NCI-H748 (cell line): Measurements from ENCODE around the gene HMGA1.
A peak's percentile ranks its signal among the peaks of the same experiment; 100 is the strongest.
"Not testable (repeated sequence)": the region's sequence is repeated elsewhere in the genome, so short reads cannot be mapped to it uniquely, and the experiment has no call there.

Source experiments
- DNase-seq: peaks from one replicate; lab custom pipeline; 2025; ENCODE audit not compliant: unreplicated experiment; lab: John Stamatoyannopoulos, UW

The HMGA1 gene

DNA sequence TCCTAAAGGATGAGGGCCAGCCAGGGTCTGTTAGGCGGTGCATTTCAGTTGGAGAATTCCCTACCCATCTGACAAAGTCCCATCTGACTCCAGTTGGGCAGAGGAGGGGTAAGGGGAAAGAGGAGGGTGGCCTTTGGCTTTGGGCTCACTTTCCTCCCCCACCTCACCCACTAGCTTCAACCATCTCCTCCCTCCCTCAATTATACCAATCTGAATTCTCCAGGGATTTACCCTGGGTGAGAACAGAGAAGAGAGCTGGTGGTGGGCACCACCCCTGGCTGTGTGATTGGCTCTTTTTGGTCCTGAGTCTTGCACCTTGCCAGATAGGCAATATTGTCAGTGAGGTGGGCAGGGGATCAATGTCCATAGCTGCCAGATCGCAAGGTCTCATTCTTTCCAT lies 3.2 kb downstream of the HMGA1 start:
- DNase-seq = no peak

DNA sequence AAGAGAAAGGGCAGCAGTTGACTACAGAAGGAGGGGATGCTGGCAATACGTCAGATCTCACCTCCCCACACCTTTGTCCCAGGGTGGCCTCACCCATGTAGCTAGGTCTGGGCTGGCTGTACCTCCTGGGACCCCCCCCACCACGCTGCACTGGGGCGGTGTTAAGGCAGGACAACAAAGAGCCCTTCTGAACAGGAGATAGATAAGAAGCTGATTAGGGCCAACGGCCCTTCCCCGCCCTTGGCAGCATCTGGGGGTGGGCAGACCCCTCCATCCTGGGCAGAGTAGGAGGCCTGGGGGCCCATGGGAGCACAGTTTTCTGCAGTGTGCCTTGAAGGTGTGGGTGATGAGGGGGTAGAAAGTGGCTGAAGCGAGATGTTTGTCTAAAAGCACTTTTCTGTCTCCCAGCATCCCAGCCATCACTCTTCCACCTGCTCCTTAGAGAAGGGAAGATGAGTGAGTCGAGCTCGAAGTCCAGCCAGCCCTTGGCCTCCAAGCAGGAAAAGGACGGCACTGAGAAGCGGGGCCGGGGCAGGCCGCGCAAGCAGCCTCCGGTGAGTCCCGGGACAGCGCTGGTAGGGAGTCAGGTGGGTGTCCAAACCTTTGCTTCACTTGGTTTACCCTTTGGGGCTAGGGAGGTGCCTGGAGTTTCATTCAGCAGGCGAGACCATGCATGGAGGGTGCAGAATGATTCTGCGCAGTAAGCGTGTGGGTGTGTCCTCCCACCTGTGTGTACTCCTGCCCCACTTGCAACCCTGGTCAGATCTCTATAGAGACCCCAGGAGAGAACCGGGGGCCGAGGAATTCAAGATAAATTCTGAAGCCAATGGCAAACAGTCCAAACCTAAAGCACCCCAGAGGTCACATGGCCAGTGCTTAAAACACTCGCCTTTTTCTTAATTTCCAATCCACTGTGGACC lies 3.9 kb downstream of the HMGA1 start:
- no peak for DNase-seq

DNA sequence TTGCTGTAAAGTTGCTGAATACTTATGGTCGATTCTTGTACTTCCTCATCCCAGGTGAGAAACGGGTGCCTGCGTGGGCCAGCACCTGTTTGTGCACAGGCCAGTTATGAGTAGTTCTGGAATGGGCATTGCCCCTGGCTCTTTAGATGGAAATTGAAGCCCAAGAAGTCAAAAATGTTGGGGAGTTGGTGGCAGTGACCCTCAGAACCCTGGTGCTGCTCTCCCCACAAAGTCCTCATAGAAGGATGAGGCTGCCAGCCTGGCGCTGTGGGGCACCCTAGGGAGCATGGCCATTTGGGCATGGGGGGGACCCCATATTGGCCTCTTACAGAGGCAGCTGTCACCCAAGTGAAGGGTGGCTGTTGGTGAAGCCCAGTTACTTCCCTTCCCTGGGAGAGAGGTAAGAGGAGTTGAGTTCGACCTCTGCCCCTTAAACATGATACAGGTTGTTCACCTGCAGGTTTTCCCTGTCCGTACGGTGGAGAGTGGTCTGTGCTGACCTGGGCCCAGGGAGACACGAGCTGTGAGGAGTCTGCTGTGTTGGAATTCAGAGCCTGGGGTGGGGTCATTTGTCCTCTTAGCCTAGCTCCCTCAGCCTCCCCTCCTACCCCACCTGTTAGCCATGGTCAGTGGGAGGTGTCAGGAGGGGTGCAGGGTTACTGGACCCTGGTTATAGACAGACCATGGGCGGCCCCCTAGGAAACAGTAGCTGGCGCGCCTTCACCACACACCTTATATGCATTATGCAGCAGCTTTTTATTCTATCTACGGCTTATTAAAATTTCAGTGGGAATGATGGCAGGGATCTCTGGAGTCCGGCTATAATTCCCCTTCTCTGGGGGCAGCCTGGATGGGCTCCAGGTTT lies 4.9 kb downstream of the HMGA1 start:
- DNase-seq = no peak

DNA sequence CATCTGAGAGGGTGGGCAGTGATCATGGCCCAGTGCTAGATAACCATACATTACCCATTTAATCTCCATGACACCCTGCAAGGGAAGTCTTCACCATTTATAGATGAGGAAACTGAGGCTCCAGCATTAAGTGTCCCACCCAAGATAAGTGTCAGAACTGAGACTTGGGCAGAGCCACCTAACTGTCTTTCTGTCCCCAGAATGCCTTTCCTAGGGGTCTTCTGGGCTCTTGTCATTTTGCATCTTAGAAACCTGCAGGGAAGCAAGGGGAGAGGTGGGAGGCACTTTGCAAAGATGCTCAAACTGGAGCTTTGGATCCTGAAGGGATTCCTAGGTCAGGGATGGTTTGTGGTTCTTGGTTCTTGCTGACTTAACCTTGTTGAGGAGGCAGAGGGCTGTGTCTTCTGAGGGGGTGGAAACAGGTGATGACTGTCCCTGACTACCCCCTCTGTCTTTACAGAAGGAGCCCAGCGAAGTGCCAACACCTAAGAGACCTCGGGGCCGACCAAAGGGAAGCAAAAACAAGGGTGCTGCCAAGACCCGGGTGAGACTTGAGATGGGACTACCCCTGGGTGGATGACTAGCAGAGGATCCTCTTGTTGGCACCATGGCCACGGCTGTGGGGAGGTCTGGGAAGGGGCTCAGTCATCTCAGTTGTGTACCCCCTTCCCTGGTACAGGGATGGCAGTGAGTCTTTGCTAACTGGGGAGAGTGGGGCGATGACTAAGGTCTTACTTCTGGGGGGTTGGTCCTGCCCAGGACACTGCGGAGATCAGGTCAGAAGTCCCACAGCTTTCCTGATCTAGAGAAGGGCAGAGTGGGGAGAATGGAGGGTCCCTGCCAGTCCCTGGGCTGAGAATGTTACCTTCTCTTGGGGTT lies 5.8 kb downstream of the HMGA1 start:
- no peak for DNase-seq

DNA sequence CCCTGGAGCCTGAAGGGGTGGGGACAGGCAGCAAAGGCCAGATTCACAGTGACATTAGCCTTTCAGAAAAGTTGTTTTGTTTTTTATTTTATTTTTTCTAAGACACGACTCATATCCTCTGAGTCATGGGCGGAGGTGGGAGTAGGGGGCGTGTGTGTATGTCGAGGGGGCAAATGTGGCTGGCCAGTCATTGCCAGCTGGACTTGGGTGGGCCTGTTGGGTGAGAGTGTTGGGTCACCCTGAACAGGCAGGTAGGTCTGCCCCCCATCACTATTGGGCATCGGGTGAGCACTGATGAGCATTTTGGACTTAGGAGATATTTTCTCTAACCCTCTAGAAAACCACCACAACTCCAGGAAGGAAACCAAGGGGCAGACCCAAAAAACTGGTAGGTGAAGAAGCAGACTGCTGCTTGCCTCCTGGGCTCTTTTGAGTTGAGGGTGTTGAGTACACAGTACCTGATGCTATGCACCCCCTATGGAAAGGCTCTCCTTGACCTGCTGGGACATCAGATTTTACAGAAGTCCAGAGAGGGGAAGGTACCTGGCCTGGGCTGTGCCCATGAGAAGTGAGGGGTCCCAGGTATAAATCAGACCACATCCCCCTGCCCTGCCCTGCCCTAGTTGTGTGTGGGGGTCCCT lies 6.6 kb downstream of the HMGA1 start:
- no peak for DNase-seq

DNA sequence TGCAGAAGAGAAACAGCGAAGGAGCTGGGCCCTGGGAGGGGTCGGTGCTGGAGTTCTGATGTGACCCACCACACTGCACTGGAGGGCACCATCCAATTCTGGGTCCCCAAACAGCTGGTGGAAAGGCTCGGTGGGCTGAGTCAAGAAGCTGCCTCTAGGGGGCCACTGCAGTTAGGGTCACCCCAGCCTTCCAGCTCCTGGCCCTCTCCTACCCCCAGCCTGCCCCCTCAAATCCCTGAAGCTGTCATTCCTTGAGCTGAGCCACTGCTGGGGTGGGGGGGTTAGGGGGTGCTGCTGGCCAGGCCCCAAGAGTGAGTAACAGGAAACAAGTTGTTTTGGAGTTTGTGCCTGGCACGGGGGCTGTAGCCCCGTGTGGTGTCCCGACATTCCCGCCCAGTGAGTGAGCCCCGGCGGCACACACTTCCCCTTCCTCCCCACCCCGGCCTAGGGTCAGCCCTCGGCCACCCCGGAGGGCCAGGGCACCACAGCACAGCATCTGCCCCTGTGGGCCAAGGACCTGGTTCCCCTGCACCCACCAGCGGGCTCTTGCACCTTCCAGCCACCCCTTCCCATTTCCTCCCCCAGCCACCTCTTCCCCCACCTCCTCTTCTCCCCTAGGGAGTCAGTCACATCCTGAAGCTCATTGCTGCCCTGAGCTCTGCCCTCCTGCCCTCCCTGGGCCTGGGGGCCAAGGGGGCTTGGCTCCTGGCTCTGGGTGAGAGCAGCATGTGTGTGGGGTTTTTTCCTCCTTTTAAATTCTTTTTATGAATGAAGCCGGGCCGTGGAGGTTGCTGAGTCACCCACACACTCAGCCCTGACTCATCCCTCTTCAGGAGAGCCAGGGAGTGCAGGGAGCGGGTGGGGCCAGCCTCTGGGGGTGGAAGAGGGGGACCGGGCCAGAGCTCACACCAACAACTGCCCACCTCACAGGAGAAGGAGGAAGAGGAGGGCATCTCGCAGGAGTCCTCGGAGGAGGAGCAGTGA lies 7.5 kb downstream of the HMGA1 start:
- no peak for DNase-seq

DNA sequence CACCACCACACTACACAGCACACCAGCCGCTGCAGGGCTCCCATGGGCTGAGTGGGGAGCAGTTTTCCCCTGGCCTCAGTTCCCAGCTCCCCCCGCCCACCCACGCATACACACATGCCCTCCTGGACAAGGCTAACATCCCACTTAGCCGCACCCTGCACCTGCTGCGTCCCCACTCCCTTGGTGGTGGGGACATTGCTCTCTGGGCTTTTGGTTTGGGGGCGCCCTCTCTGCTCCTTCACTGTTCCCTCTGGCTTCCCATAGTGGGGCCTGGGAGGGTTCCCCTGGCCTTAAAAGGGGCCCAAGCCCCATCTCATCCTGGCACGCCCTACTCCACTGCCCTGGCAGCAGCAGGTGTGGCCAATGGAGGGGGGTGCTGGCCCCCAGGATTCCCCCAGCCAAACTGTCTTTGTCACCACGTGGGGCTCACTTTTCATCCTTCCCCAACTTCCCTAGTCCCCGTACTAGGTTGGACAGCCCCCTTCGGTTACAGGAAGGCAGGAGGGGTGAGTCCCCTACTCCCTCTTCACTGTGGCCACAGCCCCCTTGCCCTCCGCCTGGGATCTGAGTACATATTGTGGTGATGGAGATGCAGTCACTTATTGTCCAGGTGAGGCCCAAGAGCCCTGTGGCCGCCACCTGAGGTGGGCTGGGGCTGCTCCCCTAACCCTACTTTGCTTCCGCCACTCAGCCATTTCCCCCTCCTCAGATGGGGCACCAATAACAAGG lies 8.5 kb downstream of the HMGA1 start:
- DNase-seq = not testable (repeated sequence)

DNA sequence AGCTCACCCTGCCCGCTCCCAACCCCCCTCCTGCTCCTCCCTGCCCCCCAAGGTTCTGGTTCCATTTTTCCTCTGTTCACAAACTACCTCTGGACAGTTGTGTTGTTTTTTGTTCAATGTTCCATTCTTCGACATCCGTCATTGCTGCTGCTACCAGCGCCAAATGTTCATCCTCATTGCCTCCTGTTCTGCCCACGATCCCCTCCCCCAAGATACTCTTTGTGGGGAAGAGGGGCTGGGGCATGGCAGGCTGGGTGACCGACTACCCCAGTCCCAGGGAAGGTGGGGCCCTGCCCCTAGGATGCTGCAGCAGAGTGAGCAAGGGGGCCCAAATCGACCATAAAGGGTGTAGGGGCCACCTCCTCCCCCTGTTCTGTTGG lies 9.1 kb downstream of the HMGA1 start:
- not testable (repeated sequence) for DNase-seq

DNA sequence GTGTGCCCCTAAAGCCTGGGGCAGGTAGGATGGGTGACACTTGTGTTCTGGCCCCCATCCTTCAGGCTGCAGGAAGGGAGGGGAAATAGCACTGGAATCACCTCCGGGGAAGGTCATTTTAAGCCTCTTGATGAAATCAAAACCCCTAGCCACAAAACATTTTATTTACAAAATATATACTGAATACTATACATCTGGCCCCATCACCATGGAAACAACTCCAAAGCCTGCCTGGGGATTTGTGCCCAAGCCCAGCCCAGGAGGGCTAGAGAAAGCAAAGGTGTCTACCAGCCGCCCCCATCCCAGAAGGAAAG lies 9.5 kb downstream of the HMGA1 start:
- no peak for DNase-seq

DNA sequence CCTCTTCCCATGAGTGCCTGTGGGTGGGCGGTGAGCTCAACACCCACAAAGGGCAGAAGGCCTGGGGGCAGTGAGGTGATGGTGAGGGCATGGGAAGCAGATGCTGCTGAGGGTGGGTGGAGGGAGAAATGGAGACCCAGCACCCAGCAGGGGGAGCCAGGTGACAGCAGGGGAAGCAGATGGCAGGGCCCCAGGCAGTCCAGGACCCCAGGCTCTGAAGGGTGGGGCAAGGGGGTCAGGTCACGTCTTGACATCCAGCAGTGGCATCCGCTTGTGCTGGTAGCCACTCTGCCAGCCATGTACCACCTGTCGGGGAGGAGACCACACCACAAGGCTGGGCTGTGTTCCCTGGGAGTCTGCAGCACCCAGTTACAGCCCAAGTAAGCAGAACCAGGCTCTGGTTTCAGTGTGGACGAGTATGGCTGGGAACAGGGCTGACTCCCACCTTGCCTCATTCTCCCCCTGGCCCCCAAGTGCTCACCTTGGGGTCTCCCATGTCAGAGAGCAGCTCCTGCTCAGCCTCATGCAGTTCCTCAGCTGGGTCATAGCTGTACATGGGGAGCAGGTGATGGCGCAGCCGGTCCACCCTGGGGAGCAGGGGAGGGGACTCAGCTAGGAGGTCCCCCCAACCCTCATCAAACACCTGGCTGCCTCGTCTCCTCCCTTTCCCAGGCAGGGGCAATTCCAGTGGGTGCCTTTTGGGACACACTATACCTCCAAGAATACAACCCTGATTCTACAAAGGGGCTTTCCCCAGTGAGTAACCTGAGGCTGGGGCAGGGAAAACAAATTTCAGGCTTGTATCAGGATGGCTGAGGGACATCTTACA lies 10.1 kb downstream of the HMGA1 start:
- peak; percentile 23 for DNase-seq

DNA sequence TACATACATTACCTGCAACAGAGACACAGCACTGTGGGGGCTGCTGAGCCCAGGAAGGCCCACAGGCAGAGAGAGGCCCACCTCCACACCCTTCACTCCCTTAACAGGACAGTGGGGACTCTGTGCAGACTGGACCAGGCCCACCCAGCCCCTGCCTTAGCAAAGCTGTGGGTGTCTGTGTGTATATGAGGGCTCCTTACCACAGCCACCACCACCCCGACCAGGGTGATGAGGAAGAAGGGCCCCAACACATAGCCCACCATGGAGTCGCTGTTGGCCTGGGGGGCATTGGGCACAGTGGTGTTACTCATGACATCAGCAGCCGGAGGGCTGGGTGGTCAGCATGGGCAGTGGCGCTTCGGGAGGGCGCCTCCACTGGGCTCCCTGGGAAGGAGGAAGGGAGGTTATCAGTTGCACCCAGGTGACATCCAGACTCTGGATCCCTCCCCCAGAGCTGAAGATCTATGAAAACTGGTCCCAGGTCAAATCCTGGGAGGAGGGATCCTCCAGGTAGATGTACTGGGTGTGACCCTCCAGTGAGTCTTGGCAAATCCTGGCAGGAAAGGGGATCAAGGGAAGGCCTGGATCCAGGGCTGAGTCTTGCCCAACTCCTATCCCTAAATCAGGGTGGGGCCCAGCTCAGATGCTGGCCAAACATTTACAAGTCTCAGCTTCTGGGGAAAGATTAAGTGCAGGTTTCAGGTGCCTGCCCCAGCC lies 11.0 kb downstream of the HMGA1 start:
- DNase-seq = no peak

DNA sequence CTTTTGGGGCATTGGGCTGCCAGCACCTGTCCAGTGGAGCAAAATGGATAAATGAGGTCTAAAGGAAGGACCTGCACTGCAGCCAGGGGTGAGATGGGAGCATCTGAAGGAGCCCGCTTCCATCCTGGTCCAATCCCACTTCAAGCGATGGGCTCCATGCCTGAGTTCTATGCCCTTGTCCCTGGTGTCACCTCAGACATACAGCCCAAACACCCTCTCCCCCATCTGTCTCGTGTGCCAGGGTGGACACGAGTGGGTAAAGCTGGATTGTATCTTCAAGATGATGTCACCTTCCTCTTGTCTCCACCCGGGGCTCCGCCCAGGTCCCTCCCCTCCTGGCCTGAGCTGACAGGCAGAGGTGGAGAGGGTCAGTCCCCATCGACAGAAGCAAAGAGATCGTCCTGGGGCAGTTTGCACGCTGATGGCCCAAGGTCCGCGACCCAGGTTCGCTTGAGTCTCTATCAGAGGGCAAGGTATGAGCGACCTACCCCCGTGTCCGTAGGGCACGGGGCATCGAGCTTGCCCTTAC lies 11.6 kb downstream of the HMGA1 start:
- peak; percentile 41 for DNase-seq

DNA sequence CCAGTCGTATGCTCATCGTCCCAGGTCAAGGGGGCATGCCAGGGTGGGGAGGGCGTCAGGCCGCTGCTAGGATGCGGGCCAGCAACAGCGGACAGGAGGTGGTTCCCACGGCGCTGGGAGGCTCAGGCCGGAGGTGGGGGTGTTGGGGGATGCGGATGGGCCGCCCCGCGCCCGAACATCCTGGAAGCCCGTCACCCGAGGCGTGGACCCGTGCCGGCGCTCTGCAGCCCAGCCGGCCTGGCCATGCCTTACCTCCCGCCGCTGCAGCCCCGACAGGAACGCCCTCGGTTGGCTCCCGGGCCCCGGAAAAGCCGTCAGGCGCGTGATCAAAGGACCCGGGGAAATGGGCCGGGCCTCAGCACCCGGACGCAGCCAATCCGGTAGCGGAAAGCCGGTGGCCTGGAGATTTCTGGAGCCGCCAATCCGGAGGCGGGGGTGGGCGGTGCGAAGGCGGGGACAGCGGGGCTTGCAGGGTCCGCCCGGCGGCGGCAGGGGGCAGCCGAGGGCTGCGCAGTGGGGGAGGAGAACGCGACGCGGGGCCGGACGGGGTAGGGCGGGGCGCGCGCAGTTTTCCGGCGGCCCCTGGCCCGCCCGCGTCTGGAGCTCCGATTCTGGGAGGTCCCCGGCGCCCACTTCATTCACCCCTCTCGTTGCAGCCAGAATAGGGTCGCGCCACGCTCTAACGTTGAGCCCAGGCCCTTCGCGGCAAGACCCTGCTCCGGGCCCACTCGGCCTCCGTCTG lies 12.2 kb downstream of the HMGA1 start, which contains the start of gene SMIM29:
Gene SMIM29 (minus strand): TSS at position 280 of the 742 bp plus-strand sequence. CDS start 1,215 bp downstream, outside the sequence.
- DNase-seq = peak; percentile 96

DNA sequence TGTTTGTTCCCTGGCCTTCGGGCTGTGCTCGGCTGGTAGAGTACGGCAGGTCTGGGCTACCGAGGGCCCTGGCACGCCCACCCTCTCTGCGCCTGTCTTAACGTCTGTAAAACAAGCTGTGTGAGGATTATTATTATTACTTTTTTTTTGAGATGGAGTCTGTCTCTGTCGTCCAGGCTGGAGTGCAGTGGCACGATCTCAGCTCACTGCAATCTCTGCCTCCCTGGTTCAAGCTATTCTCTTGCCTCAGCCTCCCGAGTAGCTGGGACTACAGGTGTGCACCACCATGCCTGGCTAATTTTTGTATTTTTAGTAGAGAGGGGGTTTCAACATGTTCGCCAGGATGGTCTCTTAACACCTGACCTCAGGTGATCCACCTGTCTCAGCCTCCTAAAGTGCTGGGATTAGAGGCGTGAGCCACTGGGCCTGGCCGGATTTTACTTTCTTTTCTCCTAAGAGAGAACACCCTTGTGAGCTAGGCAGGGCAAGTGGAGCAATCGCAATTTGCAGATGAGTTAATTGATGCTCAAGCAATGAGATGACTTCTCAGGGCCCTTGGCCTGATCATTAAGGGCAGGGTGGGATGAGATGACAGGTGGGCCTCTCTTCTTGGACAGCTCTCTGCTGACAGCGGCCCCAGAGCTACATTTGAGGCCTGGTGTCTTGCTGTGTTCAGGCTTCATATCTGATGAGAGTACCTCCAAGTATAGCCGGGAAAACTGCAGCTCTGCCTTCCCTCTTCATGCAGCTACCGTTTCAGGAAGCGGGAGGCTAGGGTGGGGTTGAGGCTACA lies 13.0 kb downstream of the HMGA1 start:
- DNase-seq = no peak

DNA sequence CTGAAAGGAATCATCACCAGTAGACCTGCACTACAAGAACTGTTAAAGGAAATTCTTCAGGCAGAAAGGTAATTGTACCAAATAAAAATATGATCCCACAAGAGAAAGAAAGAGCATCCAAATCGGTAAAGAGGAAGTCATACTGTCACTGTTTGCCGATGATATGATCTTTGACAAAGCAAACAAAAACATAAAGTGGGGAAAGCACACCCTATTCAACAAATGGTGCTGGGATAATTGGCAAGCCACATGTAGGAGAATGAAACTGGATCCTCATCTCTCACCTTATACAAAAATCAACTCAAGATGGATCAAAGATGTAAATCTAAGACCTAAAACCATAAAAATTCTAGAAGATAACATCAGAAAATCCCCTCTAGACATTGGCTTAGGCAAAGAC lies 15.7 kb downstream of the HMGA1 start:
- DNase-seq = peak; percentile 69
